ENCODE measurements around the gene ATF7.
"Not testable (repeated sequence)": the region's sequence is repeated elsewhere in the genome, so short reads cannot be mapped to it uniquely, and the experiment has no call there.

The ATF7 gene
- total RNA-seq = 7.9 to 17.4 (median 13.9) reads per million in 4 donors

DNA sequence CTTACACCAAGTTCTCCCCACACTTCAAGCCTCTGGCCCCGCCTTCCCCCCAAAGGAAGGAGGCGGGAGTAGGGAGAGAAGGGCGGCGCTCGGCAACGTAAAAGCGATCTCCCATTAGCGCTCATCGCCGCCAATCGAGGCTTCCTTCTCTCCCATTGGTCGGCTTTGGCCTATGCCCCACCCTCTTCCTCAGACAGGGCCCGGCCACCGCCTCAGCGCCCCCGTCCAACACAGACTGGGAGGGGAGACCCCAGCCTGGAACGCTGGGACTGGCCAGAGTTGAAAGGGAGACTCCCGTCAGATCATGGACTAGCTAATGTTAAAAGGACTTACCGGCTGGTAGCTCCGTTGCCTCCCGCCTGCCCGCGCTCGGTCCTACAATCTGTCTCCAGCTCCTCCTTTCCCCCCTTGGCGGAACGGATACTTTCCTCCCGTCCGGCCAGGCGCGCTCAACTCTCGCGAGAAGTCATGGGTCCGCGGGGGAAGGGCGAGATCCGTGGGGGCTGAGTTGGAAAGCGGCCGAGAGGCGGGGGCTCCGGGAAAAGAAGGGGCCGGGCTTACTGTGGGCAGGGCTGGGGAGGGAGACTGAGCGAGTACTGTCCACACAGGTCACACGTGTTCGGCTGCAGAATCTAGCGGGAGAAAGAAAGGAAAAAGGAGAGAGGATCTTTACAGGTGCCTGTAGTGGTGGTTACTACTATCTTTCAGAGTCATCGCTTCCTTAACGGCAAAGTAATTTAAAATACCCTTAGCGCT is at the start of gene ATF7:
Gene ATF7 (minus strand): TSS at position 437 of the 756 bp plus-strand sequence. CDS start 25,382 bp downstream, outside the sequence.
- peak; percentile 93 to 98 (median 97) for DNase-seq

- DNase-seq = no peak
Measured at GRCh38 chr12:53674977-53675700, 49.0 kb upstream of the ATF7 start.

GRCh38 chr12:53670971-53671370 is 44.8 kb upstream of the ATF7 start:
- DNase-seq = no peak

DNA sequence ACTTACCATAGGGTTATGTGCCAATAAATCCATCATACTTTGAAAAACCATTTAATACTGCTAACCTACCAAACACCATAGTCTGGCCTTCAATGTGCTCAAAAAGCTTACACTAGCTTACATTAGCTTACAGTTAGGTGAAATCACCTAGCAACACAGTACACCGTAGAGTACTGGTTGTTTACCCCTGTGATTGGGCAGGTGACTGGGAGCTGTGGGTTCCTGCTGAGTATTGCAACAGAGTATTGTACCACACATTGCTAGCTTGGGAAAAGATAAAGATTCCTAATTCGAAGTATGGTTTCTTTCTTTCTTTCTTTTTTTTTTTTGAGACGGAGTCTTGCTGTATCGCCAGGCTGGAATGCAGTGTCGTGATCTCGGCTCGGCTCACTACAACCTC is 44.1 kb upstream of the ATF7 start:
- DNase-seq = no peak

DNA sequence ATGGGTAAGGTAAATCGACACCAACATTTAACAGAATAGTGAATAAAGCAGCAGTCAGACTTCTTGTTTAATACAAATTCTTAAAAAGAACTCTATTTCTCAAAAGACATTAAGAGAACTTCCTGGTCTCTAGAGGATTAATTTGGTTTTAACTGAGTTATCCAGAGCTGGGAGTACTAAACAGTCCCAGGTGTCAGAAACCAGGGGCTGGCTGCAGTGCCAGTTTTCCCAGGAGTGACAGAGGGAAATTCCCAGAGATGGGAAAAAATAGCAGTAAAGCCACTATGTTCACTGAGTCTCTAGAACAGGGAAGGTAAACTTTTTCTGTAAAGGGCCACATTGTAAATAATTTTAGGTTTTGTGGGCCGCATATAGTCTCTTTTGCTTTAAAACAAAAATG is 40.9 kb upstream of the ATF7 start:
- DNase-seq = no peak

DNA sequence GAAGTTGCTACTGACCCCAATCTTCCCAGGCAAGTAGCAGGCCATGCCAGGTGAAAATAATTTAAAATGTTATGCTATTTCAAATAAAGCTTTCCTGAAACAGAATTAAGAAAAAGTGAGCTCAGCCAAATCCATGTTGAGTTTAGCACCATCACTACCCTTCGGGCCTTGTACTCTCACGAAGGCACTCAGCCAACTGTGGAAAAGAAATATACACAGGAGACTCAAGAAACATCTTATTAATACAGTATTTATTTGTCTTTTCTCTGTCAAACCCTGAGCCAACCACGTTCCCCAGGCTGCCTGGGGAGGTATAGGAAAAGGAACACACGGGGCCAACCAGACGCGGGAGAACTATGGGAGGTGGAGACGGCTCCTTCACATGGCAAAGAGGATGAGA is 38.8 kb upstream of the ATF7 start:
- DNase-seq = no peak

DNA sequence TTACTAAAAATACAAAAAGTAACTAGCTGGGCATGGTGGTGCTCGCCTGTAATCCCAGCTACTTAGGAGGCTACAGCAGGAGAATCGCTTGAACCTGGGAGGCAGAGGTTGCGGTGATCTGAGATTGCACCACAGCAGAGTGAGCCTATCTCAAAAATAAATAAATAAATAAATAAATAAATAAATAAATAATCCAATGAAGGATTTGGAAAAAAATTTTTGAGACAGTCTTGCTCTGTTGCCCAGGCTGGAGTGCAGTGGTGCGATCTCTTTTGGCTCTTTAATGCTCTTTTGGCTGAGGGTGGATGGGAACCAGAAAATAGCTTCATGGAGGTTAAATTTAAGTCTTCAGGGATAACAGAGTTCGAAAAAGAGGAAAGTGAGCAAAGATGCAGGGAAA is 38.0 kb upstream of the ATF7 start:
- DNase-seq = no peak

DNA sequence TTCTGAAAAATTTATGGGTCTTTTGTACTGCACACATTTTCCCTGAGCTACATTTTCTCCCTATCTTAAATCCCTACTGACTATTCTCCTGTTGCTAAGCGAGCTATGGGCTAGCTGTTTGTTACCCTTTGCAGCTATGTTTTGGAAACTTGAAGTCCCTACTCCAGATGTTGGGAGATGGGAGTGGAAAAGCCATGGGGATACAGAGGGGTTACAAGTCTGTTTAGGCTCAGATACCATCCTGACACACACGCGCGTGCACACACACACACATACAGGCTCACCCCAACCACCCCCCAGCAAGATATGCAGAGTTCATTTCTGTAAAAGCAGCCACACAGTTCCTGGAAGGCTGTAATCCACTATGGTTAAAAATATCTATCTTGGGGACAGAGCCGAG is 33.9 kb upstream of the ATF7 start:
- DNase-seq = no peak

DNA sequence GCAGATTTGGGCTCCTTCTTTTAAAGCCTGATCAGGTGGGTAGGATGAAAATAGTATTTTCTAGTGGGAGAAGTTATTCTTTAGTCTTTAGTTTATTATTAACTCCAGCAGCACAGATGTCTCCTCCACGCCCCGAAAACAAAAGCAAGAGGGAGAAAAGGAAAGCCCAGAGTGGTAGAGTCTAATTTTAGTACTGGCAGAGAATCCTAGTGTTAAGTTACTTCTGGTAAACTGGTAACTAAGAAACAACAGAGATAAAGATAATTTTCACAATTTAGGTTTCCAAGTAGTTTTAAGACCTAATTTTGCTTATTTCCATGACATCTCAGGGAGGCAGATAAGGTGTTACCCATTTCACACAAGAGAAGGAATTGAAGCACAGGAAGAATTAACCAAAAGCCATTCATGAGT is 33.4 kb upstream of the ATF7 start:
- no peak for DNase-seq

DNA sequence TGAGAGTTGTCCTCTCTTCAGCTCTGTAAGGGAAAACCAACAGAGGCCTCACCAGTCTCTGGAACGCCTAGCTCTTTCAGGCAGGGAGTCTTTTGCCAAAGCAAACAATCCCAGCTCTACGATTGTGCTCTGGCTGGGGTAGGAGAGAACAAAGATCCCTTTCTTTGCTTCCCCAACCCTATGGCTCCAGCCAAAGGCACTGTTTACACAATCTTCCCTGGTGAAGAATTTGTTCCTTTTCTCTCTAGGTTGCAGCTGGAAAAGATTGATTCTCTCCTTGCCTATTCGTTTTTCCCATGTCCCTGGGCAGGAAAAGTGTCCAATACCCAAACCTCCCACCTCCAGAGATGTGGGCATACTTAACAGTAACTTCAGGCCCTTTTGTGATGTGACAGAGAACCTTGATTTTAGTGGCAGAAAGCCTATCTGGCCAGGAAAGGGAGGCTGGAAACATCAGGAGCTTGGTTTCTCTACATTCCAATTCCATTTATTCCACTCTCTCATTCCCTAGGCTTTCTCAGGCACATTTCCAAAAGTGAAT is 32.9 kb upstream of the ATF7 start:
- no peak for DNase-seq

DNA sequence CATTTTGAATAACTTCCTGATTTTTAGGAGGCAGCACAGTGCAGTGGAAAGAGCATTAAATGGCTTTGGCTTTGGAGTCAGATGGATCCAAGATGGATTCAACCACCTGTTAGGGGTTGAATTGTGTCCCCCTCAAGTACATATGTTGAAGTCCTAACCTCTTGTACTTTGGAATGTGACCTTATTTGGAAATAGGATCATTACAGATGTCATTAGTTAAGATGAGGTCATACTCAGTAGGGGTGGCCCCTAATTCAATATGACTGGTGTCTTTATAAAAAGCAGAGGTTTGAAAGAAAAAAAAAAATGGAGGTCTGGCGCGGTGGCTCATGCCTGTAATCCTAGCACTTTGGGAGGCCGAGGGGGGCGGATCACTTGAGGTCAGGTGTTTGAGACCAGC is 30.9 kb upstream of the ATF7 start:
- no peak for DNase-seq

- DNase-seq = no peak
Measured at GRCh38 chr12:53653595-53653994, 27.4 kb upstream of the ATF7 start.

DNA sequence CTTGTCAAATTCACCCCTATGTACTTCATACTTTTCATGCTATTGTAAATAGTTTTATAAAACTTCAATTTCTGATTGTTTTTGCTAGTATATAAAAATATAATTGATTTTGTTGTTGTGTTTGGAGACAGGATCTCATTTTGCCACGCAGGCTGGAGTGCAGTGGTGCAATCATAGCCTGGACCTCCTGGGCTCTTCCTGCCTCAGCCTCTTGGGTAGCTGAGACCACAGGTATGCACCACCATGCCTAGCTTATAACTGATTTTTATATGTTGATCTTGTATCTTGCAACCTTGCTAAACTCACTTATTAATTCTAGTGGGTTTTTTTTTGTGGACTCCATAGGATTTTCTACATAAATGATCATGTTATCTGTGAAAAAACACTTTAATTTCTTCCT is 26.2 kb upstream of the ATF7 start:
- no peak for DNase-seq

GRCh38 chr12:53651737-53652136 is 25.6 kb upstream of the ATF7 start:
- DNase-seq = no peak

- not testable (repeated sequence) for DNase-seq
Measured at GRCh38 chr12:53646300-53646699, 20.1 kb upstream of the ATF7 start.

GRCh38 chr12:53645165-53645564 is 19.0 kb upstream of the ATF7 start:
- no peak for DNase-seq

GRCh38 chr12:53644133-53644532 is 18.0 kb upstream of the ATF7 start:
- DNase-seq = no peak

DNA sequence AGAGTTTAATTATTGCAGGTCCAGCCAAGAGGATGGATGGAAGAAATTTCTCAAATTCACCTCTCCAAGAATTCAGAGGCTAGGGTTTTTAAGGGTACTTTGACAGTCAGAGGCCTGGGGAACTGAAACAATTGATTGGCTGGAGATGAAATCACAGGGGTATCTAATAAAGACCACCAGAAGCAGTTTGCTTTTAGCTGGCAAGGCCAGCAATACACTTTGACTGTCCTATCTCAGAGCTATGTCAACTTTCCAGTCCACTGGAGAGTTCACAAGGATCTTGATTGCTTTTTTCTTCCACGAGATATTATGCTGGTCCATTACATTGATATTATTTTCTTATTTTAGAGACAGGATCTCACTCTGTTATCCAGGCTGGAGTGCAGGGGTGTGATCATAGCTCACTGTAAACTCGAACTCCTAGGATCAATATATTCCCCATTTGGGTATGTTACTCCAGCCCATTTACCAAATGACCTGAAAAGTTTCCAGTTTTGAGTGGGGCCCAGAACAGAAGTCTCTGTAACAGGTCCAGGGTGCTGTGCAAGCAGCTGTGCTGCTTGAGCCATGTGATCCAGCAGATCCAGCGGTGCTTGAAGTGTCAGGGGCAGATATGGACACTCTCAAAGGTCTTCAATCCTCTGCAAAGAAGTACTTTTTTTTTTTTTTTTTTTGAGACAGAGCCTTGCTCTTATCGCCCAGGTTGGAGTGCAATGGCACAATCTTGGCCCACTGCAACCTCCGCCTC is 17.2 kb upstream of the ATF7 start:
- no peak for DNase-seq

DNA sequence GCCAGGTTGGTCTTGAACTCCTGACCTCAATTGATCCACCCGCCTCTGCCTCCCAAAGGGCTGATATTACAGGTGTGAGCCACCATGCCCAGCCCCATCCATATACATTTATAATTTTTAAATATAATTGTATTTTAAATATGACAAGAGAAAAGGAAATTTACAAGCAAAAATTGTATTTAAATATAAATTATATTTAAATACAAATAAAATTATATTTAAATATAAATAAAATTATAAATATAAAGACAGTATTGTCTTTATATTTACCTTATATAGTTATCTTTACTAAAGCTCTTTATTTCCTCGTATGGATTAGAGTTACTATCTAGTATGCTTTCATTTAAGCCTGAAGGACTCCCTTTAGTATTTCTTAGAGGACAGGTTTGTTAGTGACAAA is 11.9 kb upstream of the ATF7 start:
- no peak for DNase-seq

GRCh38 chr12:53636641-53637040 is 10.5 kb upstream of the ATF7 start:
- no peak for DNase-seq

DNA sequence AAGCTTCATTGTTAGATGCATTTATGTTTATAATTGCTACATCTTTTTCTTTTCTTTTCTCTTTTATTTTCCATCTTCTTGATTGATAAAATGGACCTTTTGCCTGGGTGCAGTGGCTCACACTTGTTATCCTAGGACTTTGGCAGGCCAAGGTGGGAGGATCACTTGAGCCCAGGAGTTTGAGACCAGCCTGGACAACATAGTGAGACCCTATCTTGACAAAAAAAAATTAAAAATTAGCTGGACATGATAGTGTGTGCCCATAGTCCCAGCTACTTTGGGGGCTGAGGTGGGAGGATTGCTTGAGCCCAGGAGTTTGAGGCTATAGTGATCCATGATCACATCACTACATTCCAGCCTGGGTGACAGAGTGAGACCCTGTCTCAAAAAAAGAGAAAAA is 9.5 kb upstream of the ATF7 start:
- not testable (repeated sequence) for DNase-seq

- DNase-seq = no peak
Measured at GRCh38 chr12:53631721-53632120, 5.5 kb upstream of the ATF7 start.

DNA sequence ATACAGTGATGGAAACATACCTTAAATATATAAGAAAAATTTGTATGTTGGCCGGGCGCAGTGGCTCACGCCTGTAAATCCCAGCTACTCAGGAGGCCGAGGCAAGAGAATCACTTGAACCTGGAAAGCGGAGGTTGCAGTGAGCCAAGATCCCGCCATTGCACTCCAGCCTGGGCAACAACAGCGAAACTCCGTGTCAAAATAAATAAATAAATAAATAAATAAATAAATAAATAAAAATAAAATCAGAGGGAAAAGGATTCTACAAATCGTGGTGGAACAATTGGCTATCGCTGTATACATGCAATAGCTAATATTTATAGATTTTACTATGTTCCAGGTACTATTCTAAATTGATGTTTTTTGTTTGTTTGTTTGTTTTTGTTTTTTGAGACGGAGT is 1.7 kb upstream of the ATF7 start:
- no peak for DNase-seq

Measured in T-helper 1 cell (primary cell).